NCI-H524 (cell line): ENCODE results near the gene USP9X.
"Not testable (repeated sequence)": the region's sequence is repeated elsewhere in the genome, so short reads cannot be mapped to it uniquely, and the experiment has no call there.

Experiments
- DNase-seq, 2 experiments: peaks; one replicate each; lab custom pipeline; 2025; lab: John Stamatoyannopoulos, UW

USP9X gene

DNA sequence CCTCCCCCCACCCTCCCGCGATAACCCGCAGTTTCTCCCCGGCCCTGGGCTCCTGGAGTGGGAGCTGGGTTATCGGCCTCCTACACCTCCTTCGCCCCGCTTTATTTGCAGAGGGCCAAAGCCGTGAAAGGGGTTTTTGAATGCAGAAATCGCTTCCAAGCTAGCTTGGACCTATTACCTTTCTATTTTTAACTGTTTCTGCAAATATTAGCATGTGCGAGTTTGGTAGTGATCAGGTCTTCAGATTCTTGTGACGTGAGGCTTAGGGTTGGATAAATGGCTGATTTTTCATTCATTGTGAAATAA, 1.3 kb downstream of the USP9X start:
- DNase-seq, result no peak

GRCh38 chrX:41087201-41087600, 2.0 kb downstream of the USP9X start:
- peak in 1 of 2 experiments; percentile 20 for DNase-seq

GRCh38 chrX:41090568-41091238, 5.5 kb downstream of the USP9X start:
- peak in 1 of 2 experiments; percentile 50 for DNase-seq

- no peak for DNase-seq
These were observed 7.5 kb downstream of the USP9X start for GRCh38 chrX:41092776-41093175.

DNA sequence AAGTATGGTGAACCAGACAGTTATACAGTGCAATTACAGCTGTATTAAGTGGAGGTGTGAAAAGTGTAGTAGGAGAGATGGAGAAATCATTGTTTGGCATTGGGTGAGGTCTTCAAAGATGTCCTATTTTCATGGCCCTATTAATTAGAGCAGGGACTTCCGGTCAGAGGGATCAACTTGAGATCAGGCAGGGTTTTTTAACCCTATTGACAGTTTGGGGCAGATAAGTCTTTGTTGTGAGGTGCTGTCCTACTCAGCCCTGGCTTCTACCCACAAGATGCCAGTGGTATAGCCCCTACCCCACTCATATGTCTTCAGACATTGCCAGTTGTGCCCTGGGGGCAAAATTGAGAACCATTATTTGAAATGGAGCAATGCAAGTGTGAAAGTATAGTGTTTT, 9.9 kb downstream of the USP9X start:
- no peak for DNase-seq

DNA sequence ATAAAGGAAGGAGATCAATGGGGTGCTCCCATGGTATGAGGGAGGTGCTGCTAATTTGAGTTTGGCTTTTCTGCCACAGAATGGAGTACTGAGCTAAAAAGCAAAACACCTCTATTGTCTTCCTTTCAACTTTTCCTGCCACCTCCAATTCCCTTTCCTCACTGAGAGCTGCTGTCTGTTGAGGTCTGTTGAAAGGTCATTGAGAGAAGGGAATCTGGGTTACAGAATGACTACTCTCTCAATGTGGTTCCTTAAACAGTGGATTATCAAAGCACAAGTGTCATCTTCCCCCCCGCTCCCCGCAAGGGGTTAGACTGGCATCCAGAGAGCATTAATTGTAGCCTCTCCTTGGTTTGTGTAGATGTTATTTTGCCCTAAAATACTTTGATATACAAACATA, 10.7 kb downstream of the USP9X start:
- no peak for DNase-seq

- peak in 1 of 2 experiments; percentile 17 for DNase-seq
These were observed 11.2 kb downstream of the USP9X start for GRCh38 chrX:41096339-41096955.

DNA sequence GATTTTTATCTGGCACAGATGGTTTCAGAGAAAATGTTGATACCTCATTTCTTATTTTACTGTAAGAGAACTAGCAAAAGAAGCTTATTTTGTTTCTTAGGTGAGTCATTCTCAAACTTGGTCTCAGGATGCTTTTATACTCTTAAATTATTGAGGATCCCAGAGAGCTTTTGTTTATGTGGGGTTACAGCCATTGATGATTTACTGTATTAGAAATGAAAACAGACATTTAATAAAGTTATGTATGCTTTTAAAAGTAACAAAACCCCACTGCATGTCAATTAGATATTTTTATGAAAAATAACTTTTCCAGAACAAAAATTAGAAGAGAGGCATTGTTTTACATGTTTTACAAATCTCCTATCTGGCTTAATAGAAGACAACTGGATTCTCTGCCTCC, 12.1 kb downstream of the USP9X start:
- DNase-seq, result no peak

DNA sequence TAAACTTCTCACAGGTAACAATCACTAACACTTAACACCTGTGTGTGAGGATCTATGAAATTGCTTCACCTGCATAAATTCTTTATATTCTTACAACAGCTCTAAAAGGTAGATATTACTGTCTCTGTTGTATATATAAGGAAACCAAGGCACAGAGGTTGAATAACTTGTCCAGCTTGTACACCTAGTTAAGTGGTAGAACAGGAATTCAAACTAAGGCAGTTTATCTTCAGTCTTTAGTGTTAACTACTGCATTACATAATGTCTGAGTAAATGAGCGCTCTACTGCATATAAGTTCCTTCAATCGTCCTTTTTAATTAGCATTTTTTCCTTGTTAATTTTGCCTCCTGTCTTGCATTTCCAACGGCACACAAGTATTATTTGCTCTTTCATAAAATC, 15.0 kb downstream of the USP9X start:
- no peak for DNase-seq

DNA sequence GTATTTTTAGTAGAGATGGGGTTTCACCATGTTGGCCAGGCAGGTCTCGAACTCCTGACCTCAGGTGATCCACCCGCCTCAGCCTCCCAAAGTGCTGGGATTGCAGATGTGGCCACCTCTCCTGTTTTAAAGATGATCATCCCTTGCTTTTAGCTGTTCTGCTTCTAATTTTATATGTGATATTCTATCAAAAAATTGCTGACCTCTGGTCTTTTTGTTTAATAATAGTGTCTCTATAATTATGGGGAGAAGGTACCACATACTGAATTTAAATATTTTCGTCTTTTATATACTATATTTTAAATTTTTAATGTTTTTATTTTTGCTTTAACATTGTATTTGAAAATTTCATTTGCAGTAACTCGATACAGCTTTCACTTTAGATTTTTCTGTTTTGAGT, 15.6 kb downstream of the USP9X start:
- no peak for DNase-seq

DNA sequence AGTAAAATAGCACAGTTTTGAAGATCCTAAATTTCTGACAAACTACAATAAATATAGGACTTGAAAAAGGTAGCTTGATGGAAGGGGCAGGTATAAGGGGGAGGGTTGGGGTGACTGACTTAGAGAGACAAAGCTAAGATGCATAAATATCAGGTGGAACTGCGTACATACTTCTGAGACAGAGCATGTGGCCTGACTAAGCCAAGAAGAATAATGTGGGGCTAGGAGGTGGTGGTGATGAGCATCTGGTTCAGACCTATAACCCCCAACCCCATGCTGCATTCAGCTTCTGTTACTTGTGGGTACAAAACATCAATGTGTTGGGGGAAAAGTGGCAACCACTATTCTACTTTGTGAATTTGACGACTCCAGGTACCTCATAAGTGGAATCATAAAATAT, 19.8 kb downstream of the USP9X start:
- no peak for DNase-seq

GRCh38 chrX:41106257-41106656, 21.0 kb downstream of the USP9X start:
- not testable (repeated sequence) for DNase-seq

DNA sequence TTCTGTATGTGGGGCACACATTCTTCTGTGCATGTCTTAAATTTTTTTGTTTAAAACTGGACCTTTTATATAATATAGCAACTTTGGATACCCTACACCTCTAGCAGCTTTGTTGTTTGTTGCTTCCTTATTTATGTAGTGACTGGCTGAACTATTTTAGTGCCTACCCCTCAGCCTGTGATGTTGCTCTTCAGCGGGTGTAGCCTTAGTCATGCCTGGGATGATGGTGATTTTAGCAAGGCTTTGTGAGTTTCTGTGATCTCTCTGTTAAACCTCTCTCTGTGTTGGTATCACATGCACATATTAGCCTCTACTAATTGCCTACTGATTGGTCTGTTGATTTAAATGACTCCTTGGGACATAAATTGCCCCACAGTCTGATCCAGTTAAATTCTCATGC, 22.8 kb downstream of the USP9X start:
- no peak for DNase-seq

- no peak for DNase-seq
These were observed 23.4 kb downstream of the USP9X start for GRCh38 chrX:41108463-41109205.

GRCh38 chrX:41110801-41111625, 25.8 kb downstream of the USP9X start:
- DNase-seq, result peak in 1 of 2 experiments; percentile 64

DNA sequence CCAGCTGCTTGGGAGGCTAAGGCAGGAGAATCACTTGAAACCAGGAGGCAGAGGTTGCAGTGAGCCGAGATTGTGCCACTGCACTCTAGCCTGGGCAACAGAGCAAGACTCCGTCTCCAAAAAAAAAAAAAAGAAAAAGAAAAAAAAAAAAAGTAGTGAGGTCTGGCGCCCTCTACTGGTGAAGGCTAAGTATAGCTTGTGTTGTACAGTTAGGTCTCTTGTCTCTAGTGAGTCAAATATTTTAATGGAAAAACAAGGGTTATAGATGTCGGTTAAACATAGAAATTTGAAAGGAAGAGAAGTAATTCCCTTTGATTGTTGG, 29.8 kb downstream of the USP9X start:
- peak in 1 of 2 experiments; percentile 30 for DNase-seq

GRCh38 chrX:41116948-41117347, 31.7 kb downstream of the USP9X start:
- no peak for DNase-seq

DNA sequence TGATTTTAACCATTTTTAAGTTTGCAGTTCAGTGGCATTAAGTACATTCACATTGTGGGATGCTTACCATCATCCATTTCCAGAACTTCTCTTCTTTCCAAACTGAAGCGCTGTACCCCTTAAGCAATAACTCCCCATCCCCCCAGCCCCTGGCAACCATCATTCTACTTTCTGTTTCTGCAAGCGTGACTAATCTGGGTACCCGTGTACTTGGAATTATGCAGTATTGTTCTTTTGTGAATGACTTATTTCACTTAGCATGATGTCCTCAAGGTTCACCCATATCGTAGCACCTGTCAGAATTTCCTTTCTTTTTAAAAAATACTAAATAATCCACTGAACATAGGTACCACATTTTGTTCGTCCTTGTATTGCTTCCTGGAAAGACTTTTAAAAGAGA, 32.9 kb downstream of the USP9X start:
- no peak for DNase-seq

- DNase-seq, result no peak
These were observed 34.6 kb downstream of the USP9X start for GRCh38 chrX:41119803-41120202.

- no peak for DNase-seq
These were observed 36.5 kb downstream of the USP9X start for GRCh38 chrX:41121766-41122165.

GRCh38 chrX:41122664-41123257, 37.5 kb downstream of the USP9X start:
- no peak for DNase-seq

GRCh38 chrX:41127477-41128192, 42.4 kb downstream of the USP9X start:
- no peak for DNase-seq
